GM13977 (cell line): ENCODE data around the gene WDR7.

Experiments used
- DNase-seq: peaks from one replicate; pipeline ENCODE4 v3.0.0; 2012; ENCODE audit warnings: low spot score
- in situ Hi-C: fragments of 300-500 bp; cut with MboI; formaldehyde crosslinking; loops from one replicate; pipeline ENCODE4 v1.12.0; 2022; ENCODE audit warnings: low sequenced_read_pairs, low pct_unique_long_range_greater_than_20kb, mixed read lengths, inconsistent platforms; ENCODE audit not compliant: unreplicated experiment
- TF ChIP-seq, protein P1 (sequence below): IDR thresholded peaks from 2 replicates; pipeline ENCODE4 v1.5.1; 2012; ENCODE audit warnings: mild to moderate bottlenecking, control low read depth; ENCODE audit not compliant: insufficient read depth; ENCODE audit errors: extremely low read depth, missing control alignments

Gene WDR7

DNA sequence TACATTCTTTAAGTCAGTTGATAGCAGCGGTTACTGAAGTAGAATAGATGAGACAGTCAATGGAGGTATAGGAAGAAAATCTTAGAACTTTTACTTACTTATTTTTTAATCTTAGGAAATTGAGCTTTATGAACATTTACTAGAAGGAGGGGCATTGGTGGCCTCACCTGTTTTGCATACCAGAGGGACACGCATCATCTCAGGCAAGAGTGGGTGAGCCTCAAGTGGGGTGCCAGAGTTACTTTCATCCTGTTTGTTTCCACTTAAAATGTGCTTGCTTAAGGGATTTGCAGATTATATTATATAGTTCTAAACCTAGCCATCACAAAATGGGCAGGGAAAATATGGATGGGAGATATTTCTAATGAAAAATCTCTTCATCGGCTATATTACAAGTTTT is 61.6 kb downstream of the WDR7 start:
- no peak for DNase-seq

DNA sequence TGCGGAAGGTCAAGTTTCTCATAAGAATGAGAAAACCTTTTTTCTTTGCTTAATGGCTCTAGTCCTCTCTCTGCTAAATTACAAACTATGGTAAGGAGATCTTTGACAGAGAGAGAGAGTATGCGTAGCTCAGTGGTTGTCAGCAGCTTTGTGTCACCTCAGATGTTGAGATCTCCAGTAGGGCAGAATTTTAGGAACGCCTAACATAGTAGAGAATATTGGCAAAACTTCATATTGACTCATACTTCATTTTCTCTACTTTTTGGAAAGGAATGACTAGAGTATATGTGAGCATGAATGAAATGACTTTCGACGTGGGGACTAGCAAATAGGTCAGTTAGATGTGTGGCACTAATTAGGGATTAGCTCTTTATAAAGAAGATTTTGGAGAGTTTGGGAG is 64.0 kb downstream of the WDR7 start:
- in situ Hi-C loops: no loop called here
- TF ChIP-seq, protein P1, sequence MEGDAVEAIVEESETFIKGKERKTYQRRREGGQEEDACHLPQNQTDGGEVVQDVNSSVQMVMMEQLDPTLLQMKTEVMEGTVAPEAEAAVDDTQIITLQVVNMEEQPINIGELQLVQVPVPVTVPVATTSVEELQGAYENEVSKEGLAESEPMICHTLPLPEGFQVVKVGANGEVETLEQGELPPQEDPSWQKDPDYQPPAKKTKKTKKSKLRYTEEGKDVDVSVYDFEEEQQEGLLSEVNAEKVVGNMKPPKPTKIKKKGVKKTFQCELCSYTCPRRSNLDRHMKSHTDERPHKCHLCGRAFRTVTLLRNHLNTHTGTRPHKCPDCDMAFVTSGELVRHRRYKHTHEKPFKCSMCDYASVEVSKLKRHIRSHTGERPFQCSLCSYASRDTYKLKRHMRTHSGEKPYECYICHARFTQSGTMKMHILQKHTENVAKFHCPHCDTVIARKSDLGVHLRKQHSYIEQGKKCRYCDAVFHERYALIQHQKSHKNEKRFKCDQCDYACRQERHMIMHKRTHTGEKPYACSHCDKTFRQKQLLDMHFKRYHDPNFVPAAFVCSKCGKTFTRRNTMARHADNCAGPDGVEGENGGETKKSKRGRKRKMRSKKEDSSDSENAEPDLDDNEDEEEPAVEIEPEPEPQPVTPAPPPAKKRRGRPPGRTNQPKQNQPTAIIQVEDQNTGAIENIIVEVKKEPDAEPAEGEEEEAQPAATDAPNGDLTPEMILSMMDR: no peak
- DNase-seq: no peak

More for the DNA sequence above, 61.6 kb downstream of the WDR7 start:
- TF ChIP-seq, protein P1: no peak
- in situ Hi-C loops: no loop called here

DNA sequence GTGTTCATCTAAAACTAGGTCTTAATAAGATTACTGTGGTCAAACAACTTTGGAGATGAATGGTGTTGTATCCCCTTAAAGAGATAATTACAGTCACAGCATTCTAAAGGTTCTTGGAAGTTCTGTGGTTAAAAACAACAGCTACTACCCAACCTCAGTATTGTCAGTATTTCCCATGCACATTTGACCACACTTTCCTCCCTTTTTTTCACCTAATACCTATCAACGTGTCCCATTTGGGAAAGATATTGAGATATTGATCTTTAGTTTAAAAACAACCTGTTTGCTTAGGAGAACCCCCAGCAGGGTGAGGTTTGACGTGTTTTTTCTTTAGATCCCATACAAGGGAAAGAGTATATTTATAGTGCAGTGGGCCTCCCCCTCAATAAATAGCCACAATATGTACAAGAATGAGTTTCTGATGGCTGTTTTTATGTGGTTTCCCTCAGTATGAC is 65.6 kb downstream of the WDR7 start:
- no peak for DNase-seq
- TF ChIP-seq, protein P1: no peak
- in situ Hi-C loops: no loop called here

DNA sequence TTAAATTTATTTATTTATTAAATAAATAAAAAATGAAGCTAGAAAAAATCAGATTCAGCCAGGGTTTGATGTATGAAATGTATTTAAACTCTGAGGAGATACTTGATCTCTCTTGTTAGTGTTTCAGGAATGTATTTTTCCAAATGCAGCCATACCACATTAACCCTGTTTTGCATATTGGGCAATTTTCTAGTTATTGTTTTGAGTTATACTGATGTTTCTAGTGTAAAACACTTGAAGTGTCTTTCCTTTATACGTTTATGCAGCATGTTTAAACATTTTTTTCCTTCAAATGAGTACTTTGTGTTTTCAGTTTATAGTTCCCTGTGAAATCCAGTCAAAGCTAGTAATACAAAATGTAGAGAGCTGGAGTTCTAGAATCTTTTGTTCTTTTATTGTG is 69.9 kb downstream of the WDR7 start:
- DNase-seq: no peak
- in situ Hi-C loops: no loop called here
- TF ChIP-seq, protein P1: no peak

DNA sequence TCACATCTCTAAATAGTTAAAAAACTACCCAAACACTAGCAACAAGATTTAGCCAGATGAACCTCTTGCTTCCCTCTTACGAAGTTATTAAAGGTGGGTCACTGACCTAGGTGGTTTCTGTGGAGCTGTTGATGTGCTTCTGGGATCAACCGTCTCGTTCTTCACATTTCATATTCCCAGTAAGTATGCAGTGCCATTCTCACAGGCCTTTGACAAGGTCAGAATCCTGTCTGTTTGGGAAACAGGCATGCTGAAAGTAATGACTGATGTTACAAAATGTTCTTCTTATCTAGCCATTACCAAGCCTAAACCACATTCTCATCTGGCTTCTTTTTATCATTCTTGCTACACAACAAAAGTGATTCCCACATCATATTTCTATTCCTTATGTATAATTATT is 70.3 kb downstream of the WDR7 start:
- in situ Hi-C loops: no loop called here
- DNase-seq: no peak

DNA sequence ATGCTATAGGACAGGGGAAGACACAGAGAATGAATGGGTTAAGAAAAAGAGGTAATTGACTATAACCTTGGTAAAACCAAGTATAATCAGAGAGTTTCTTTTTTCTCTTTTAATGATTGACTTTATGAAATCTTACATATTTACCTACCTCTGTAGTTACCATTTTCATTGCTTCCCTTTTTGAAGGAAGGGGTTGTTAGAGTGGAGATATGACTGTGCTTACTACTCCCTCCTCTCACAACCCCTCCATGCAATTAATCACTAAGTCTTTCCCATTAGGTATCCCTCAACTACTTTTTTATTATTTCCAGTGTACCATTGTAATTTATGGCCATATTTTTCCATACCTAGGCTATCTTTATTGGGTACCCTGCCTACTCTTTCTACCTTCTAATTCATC is 71.4 kb downstream of the WDR7 start:
- in situ Hi-C loops: no loop called here
- no peak for DNase-seq
- TF ChIP-seq, protein P1: no peak

More for the DNA sequence above, 70.3 kb downstream of the WDR7 start:
- TF ChIP-seq, protein P1: no peak

DNA sequence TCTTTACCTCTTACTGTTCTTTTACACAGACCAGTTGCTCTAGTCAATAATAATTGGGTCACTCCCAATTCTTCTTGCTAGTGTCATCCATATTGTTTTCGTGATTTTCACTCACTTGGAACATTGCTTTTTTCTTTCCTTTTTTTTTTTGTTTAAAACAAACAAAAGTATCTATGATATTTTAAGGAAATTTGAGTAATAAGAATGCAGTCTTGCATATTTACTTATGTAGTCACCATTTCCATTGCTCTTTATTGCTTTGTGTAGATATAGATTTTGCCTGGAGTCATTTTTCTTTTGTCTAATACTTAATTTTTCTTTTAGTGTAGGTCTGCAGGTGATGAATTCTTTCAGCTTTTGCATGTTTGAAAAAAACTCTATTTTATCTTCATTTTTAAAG is 71.9 kb downstream of the WDR7 start:
- TF ChIP-seq, protein P1: no peak
- DNase-seq: no peak
- in situ Hi-C loops: no loop called here
